Hepatocyte (in vitro differentiated cells): ENCODE results near the gene LY6G6C.

ENCODE experiments used
- EZH2 ChIP-seq: fragments of 200-600 bp; sonication (generic); IDR thresholded peaks from 2 replicates; pipeline ENCODE4 v1.6.1; 2016; ENCODE audit warnings: antibody characterized with exemption, mild to moderate bottlenecking, borderline replicate concordance
- EZH2phosphoT487 ChIP-seq: fragments of 200-600 bp; sonication (generic); IDR thresholded peaks from one replicate; pipeline ENCODE4 v1.6.1; 2018; ENCODE audit warnings: antibody characterized with exemption, mild to moderate bottlenecking, low read depth, moderate library complexity; ENCODE audit not compliant: unreplicated experiment, severe bottlenecking
- TF ChIP-seq, protein P1 (sequence below): fragments of 200-600 bp; sonication (generic); IDR thresholded peaks from 2 replicates; pipeline ENCODE4 v1.5.1; 2016; ENCODE audit warnings: antibody characterized with exemption, mild to moderate bottlenecking; ENCODE audit not compliant: poor library complexity

DNA sequence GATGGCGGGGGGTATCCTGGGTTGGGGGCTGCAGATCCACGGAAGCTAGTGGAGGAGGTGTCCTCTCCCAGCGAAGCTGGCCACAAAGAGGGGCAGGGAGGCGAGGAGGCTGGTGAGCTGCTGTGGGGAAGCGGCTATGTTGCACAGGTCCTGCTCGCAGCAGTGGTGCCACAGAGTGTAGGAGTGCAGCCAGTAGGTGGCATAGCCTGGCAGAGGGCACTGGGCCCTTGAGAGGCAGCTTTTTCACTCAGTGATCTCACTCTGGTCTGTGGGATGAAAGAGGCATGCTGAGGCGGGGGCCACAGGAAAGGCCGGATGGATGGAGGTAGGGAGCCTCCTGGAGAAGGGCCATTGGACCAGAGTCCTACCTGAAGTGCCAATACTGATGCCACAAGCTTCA lies 9.2 kb downstream of the LY6G6C start:
- TF ChIP-seq, protein P1, sequence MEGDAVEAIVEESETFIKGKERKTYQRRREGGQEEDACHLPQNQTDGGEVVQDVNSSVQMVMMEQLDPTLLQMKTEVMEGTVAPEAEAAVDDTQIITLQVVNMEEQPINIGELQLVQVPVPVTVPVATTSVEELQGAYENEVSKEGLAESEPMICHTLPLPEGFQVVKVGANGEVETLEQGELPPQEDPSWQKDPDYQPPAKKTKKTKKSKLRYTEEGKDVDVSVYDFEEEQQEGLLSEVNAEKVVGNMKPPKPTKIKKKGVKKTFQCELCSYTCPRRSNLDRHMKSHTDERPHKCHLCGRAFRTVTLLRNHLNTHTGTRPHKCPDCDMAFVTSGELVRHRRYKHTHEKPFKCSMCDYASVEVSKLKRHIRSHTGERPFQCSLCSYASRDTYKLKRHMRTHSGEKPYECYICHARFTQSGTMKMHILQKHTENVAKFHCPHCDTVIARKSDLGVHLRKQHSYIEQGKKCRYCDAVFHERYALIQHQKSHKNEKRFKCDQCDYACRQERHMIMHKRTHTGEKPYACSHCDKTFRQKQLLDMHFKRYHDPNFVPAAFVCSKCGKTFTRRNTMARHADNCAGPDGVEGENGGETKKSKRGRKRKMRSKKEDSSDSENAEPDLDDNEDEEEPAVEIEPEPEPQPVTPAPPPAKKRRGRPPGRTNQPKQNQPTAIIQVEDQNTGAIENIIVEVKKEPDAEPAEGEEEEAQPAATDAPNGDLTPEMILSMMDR, result no peak
- no peak for TF ChIP-seq EZH2
- TF ChIP-seq EZH2phosphoT487, result no peak
